Smooth muscle cell (in vitro differentiated cells): ENCODE results near the gene GSC2. TPM values are rescaled to one million over a fixed set of nuclear protein-coding genes. Genes with fewer than 3 reads are reported as not detected.

Source experiments
- DNase-seq: peaks from one replicate; lab custom pipeline; 2025; ENCODE audit not compliant: unreplicated experiment; lab: John Stamatoyannopoulos, UW
- H2AFZ ChIP-seq: fragments of 200-600 bp; sonication (generic); 2 replicates; pipeline ENCODE4 v1.6.0; 2016; ENCODE audit warnings: antibody characterized with exemption, low read depth, mild to moderate bottlenecking
- H3F3A ChIP-seq: fragments of 200-600 bp; sonication (generic); 2 replicates; pipeline ENCODE4 v1.6.0; 2017; ENCODE audit warnings: antibody characterized with exemption, low read depth
- H3K27ac ChIP-seq: fragments of 200-600 bp; sonication (generic); 2 replicates; pipeline ENCODE4 v1.5.1; 2016; ENCODE audit warnings: low read depth, mild to moderate bottlenecking
- H3K27me3 ChIP-seq: fragments of 200-600 bp; sonication (generic); 2 replicates; pipeline ENCODE4 v1.6.1; 2016; ENCODE audit warnings: low read depth, mild to moderate bottlenecking
- H3K36me3 ChIP-seq: fragments of 200-600 bp; sonication (generic); 2 replicates; pipeline ENCODE4 v1.5.1; 2016; ENCODE audit warnings: low read depth
- H3K4me1 ChIP-seq: fragments of 200-600 bp; sonication (generic); 2 replicates; pipeline ENCODE4 v1.5.1; 2016; ENCODE audit warnings: low read depth
- H3K4me2 ChIP-seq: fragments of 200-600 bp; sonication (generic); 2 replicates; pipeline ENCODE4 v1.6.0; 2016; ENCODE audit warnings: mild to moderate bottlenecking
- H3K4me3 ChIP-seq: fragments of 200-600 bp; sonication (generic); 2 replicates; pipeline ENCODE4 v1.5.1; 2016; ENCODE audit warnings: mild to moderate bottlenecking
- H3K79me2 ChIP-seq: fragments of 200-600 bp; sonication (generic); 2 replicates; pipeline ENCODE4 v1.6.0; 2016; ENCODE audit warnings: low read depth, mild to moderate bottlenecking
- H3K9ac ChIP-seq: fragments of 200-600 bp; sonication (generic); 2 replicates; pipeline ENCODE4 v1.6.0; 2016; ENCODE audit warnings: low read depth
- H3K9me3 ChIP-seq: fragments of 200-600 bp; sonication (generic); replicated peaks from 2 replicates; pipeline ENCODE4 v1.5.1; 2016; ENCODE audit warnings: low read depth
- H4K20me1 ChIP-seq: fragments of 200-600 bp; sonication (generic); 2 replicates; pipeline ENCODE4 v1.6.0; 2016; ENCODE audit warnings: low read depth
- WGBS: methylation state at CpG from one replicate; pipeline ENCODE4 v1.1.7; 2016; ENCODE audit warnings: low lambda C conversion rate; 5-methylcytosine and 5-hydroxymethylcytosine counted together
- polyA plus RNA-seq: library from polyadenylated mRNA; unstranded; fragments of >200 nt; fragmentation: Nextera tagmentation; extraction: Ambion mirVana; gene quantifications from 2 replicates; pipeline ENCODE4 v1.2.1, GENCODE V29; 2016
- total RNA-seq: library from RNA; depleted of rRNA; stranded (reverse); fragments of >200 nt; gene quantifications from 2 replicates; pipeline ENCODE4 v1.2.3, GENCODE V29; 2014
- TF ChIP-seq, protein P1 (sequence below): fragments of 200-600 bp; sonication (generic); IDR thresholded peaks from 2 replicates; pipeline ENCODE4 v1.5.1; 2017; ENCODE audit warnings: borderline replicate concordance, mild to moderate bottlenecking, antibody characterized with exemption; ENCODE audit not compliant: insufficient read depth, poor library complexity, severe bottlenecking

The GSC2 gene
- total and polyA plus RNA-seq, 2 experiments from 2014 or later, result not detected

DNA sequence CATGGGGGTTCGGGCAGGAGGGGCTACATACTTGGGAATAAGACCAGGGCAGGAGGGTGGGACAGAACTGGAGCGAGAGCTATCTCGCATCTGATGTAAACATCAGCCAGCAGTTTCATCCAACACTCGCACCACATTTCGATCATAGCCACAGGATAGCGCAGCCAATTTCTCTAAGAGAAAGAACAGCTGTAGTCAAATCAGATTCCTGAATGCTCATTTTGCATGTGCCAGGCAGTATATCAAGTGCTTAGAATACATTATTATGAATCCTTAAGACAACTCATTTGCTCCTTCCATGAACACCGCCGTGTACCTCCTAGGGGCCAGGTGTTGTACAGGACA, 42.4 kb downstream of the GSC2 start:
- no peak overlapping the region for H3K9ac ChIP-seq
- H4K20me1 ChIP-seq, result peaks cover 100% of the 10 kb centered on the region
- H3K27ac ChIP-seq, result no peak overlapping the region
- H3F3A ChIP-seq, result no peaks in the 10 kb centered on the region
- no peak for DNase-seq
- H3K79me2 ChIP-seq, result peaks cover 88% of the 10 kb centered on the region
- H3K9me3 ChIP-seq, result no peaks in the 10 kb centered on the region
- H3K4me2 ChIP-seq, result no peak overlapping the region
- 97% methylated on average over 8 of the region's 8 CpGs for WGBS
- H3K27me3 ChIP-seq, result no peaks in the 10 kb centered on the region
- no peak overlapping the region for H2AFZ ChIP-seq
- H3K36me3 ChIP-seq, result no peaks in the 10 kb centered on the region
- no peak overlapping the region for H3K4me3 ChIP-seq
- peaks cover 10% of the 10 kb centered on the region for H3K4me1 ChIP-seq
- TF ChIP-seq, protein P1, sequence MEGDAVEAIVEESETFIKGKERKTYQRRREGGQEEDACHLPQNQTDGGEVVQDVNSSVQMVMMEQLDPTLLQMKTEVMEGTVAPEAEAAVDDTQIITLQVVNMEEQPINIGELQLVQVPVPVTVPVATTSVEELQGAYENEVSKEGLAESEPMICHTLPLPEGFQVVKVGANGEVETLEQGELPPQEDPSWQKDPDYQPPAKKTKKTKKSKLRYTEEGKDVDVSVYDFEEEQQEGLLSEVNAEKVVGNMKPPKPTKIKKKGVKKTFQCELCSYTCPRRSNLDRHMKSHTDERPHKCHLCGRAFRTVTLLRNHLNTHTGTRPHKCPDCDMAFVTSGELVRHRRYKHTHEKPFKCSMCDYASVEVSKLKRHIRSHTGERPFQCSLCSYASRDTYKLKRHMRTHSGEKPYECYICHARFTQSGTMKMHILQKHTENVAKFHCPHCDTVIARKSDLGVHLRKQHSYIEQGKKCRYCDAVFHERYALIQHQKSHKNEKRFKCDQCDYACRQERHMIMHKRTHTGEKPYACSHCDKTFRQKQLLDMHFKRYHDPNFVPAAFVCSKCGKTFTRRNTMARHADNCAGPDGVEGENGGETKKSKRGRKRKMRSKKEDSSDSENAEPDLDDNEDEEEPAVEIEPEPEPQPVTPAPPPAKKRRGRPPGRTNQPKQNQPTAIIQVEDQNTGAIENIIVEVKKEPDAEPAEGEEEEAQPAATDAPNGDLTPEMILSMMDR, result no peak

DNA sequence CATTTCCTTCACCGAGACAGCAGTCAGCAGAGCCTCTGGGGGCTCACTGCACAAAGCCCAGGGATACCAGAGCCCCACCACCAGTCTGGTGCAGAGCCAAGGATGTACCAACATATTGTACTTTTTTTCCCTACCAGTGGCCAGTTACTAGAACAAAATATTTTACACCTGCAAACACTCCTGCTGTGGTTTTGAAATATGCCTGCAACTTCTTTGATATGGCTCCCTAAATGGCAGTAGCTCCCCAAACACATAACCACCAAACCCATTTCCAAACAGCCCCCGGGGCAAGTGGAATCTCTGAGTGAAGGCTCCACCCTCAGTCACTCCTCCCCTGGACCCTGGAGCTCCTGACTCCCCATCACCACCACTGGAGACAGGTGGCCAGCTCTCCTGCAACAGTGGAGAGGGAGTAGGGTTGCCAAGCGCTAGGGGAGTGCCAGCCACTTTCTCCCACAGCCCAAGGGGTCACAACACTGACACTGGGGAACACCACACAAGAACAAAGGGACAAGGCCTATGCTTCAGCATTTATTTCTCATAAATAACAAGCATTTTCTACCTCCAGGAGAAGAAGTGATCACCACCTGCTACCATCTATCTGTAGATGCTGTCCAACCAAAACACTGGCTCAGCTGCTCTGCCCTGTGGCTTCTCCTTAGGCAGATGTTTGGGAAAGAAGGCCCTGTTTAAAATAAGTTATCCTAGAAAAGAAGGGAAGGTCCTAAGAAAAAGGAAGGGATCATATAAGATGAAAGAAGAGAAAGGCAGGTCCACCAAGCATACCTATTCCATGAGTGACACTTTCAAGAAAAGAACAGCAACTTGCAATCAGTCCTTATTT, 43.0 kb downstream of the GSC2 start:
- no peaks in the 10 kb centered on the region for H3F3A ChIP-seq
- peaks cover 88% of the 10 kb centered on the region for H3K79me2 ChIP-seq
- no peak overlapping the region for H3K9ac ChIP-seq
- no peaks in the 10 kb centered on the region for H3K9me3 ChIP-seq
- H3K4me3 ChIP-seq, result no peak overlapping the region
- H3K4me1 ChIP-seq, result peaks cover 10% of the 10 kb centered on the region
- no peak overlapping the region for H3K27ac ChIP-seq
- TF ChIP-seq, protein P1, result no peak
- 100% methylated on average over 3 of the region's 3 CpGs for WGBS
- peaks cover 99% of the 10 kb centered on the region for H4K20me1 ChIP-seq
- H3K36me3 ChIP-seq, result no peaks in the 10 kb centered on the region
- H3K27me3 ChIP-seq, result no peaks in the 10 kb centered on the region
- DNase-seq, result no peak
- H2AFZ ChIP-seq, result no peak overlapping the region
- H3K4me2 ChIP-seq, result no peak overlapping the region

DNA sequence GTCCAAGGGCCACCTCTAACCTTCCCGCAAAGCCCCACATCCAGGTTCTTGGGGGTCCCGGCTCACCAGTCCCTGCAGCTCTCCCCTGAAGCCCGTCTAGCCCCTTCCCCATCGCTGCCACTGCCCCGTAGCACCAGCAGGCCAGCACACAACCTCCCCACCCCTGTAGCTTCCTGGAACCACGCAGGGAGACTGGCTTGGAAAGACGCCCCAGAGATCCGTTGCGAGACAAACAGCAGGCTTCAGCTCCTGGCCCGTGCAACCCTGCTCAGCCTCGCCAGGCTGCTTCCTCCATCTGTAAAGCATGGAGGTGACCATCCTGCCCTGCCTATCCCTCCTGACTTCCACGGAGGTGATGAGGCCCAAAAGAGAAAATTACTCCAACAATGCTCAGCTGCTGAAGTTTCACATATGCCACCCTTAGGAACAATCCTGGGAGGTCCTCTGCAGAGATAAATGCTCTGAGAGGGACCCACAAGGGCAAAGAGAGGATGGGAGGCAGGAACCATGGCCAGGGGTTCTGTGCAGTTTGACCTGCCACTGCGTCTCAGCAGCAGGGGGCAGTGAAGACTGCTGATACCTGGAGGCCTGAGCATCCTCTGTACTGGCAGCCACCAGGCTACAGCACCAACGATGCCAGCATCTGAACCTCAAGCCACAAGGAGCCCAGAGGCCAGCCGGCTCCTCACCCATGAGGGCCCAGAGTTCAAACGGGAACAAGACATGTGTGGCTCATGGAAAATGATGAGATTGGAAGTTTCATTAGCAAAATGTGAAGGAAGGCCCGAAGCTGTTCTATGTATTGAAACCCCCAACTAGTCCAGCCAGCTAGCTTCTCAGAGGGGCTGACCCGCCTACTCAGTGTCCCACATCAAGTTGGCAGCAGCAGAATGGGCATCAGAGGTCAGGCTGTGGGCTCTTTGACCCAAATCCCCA, 44.0 kb downstream of the GSC2 start:
- no peaks in the 10 kb centered on the region for H3K9me3 ChIP-seq
- peaks cover 4% of the 10 kb centered on the region for H3K4me1 ChIP-seq
- peaks cover 86% of the 10 kb centered on the region for H3K79me2 ChIP-seq
- WGBS, result 81% methylated on average over 18 of the region's 18 CpGs
- TF ChIP-seq, protein P1, result no peak
- no peak overlapping the region for H3K4me3 ChIP-seq
- H3F3A ChIP-seq, result no peaks in the 10 kb centered on the region
- peaks cover 97% of the 10 kb centered on the region for H4K20me1 ChIP-seq
- H3K9ac ChIP-seq, result no peak overlapping the region
- H3K36me3 ChIP-seq, result no peaks in the 10 kb centered on the region
- no peak for DNase-seq
- H3K4me2 ChIP-seq, result no peak overlapping the region
- H2AFZ ChIP-seq, result no peak overlapping the region
- H3K27me3 ChIP-seq, result no peaks in the 10 kb centered on the region
- no peak overlapping the region for H3K27ac ChIP-seq
